GM18519 (cell line): ENCODE results near the gene NFIA.

Experiments used
- ATAC-seq: cut with Tn5 transposase; IDR thresholded peaks from one replicate; pipeline ENCODE4 v1.9.1; 2021; ENCODE audit warnings: mild to moderate bottlenecking, moderate library complexity; ENCODE audit not compliant: unreplicated experiment, low FRiP score

The NFIA gene

GRCh38 chr1:61436491-61437120, 354.2 kb downstream of the NFIA start:
- ATAC-seq = no peak

- ATAC-seq = no peak
These were observed 356.9 kb downstream of the NFIA start for GRCh38 chr1:61439234-61439633.

GRCh38 chr1:61441723-61442262, 359.4 kb downstream of the NFIA start:
- ATAC-seq = no peak

- ATAC-seq = no peak
These were observed 360.2 kb downstream of the NFIA start for GRCh38 chr1:61442544-61442943.

- no peak for ATAC-seq
These were observed 361.9 kb downstream of the NFIA start for GRCh38 chr1:61444288-61444687.

- ATAC-seq = no peak
These were observed 363.0 kb downstream of the NFIA start for GRCh38 chr1:61445269-61445825.

- ATAC-seq = no peak
These were observed 364.2 kb downstream of the NFIA start for GRCh38 chr1:61446531-61446991.

GRCh38 chr1:61447106-61447967, 365.0 kb downstream of the NFIA start:
- ATAC-seq = no peak

GRCh38 chr1:61447968-61448430, 365.6 kb downstream of the NFIA start:
- no peak for ATAC-seq

- ATAC-seq = no peak
These were observed 366.6 kb downstream of the NFIA start for GRCh38 chr1:61448914-61449313.

- ATAC-seq = no peak
These were observed 367.0 kb downstream of the NFIA start for GRCh38 chr1:61449410-61449809.

- no peak for ATAC-seq
These were observed 368.1 kb downstream of the NFIA start for GRCh38 chr1:61450454-61450853.

- ATAC-seq = no peak
These were observed 368.7 kb downstream of the NFIA start for GRCh38 chr1:61450872-61451571.

GRCh38 chr1:61451572-61451968, 369.2 kb downstream of the NFIA start:
- ATAC-seq = no peak

GRCh38 chr1:61452176-61453035, 370.0 kb downstream of the NFIA start:
- ATAC-seq = no peak

- peak; percentile 69 for ATAC-seq
These were observed 371.0 kb downstream of the NFIA start for GRCh38 chr1:61453111-61453961.

GRCh38 chr1:61455400-61455799, 373.0 kb downstream of the NFIA start:
- no peak for ATAC-seq

- no peak for ATAC-seq
These were observed 375.2 kb downstream of the NFIA start for GRCh38 chr1:61457526-61458040.
